ENCODE results near the gene BBS1. TPM values are rescaled to one million over a fixed set of nuclear protein-coding genes. Genes with fewer than 3 reads are reported as not detected.

The BBS1 gene
- total RNA-seq, 3 donors from 2014 or later, result 51.5 to 79.5 (median 63.8) TPM

GRCh38 chr11:66497206-66497605 lies 13.2 kb upstream of the BBS1 start:
- no peaks in the 10 kb centered on the region for H3K4me1 ChIP-seq
- no peaks in the 10 kb centered on the region for H3K9me3 ChIP-seq
- TF ChIP-seq POLR2A (IDR thresholded peaks at IDR 0.05) (no peak), CTCF (IDR thresholded peaks at IDR 0.05) (no peak)
- DNase-seq (ENCODE audit: low spot score in 2 of 2), result no peak
- no peak overlapping the region for H3K27ac ChIP-seq
- H3K27me3 ChIP-seq, result no peaks in the 10 kb centered on the region
- H3K36me3 ChIP-seq, result no peaks in the 10 kb centered on the region
- intact Hi-C loops (cut with DNase I; ENCODE audit: low total_unique reads), result no loop called here
- no peak overlapping the region for H3K4me3 ChIP-seq

DNA sequence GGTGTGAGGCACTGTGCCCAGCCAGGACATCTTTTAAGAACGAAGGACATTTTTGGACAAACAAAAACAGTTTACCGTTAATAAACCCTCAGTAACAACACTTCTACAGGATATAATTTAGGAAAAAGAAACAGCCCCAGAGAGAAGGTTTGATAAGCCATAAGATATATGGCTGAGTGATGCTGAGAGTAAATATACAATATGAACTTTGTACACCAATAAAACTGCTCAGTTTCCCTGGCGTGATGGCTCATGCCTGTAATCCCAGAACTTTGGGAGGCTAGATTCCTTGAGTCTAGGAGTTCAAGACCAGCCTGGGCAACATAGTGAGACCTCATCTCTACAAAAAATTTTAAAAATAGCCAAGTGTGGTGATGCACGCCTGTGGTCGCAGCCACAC lies 11.9 kb upstream of the BBS1 start:
- Histone ChIP-seq H3K36me3 (no peaks in the 10 kb centered on the region), H3K27me3 (no peaks in the 10 kb centered on the region), H3K9me3 (no peaks in the 10 kb centered on the region), H3K27ac (no peak overlapping the region), H3K4me1 (no peaks in the 10 kb centered on the region), H3K4me3 (no peak overlapping the region)
- intact Hi-C loops (cut with DNase I; ENCODE audit: low total_unique reads), result no loop called here
- DNase-seq (ENCODE audit: low spot score in 2 of 2), result no peak
- no peak for TF ChIP-seq POLR2AphosphoS5 (IDR thresholded peaks at IDR 0.05)
- no peak for TF ChIP-seq POLR2A (IDR thresholded peaks at IDR 0.05)
- TF ChIP-seq CTCF (IDR thresholded peaks at IDR 0.05), result no peak

- Histone ChIP-seq H3K9me3 (no peaks in the 10 kb centered on the region), H3K4me1 (no peaks in the 10 kb centered on the region), H3K27ac (no peak overlapping the region), H3K4me3 (no peak overlapping the region), H3K36me3 (no peaks in the 10 kb centered on the region), H3K27me3 (no peaks in the 10 kb centered on the region)
- TF ChIP-seq POLR2AphosphoS5 (IDR thresholded peaks at IDR 0.05) (no peak), CTCF (IDR thresholded peaks at IDR 0.05) (no peak), POLR2A (IDR thresholded peaks at IDR 0.05) (no peak)
- DNase-seq (ENCODE audit: low spot score in 2 of 2), result no peak
- intact Hi-C loops (cut with DNase I; ENCODE audit: low total_unique reads), result no loop called here
Observed at GRCh38 chr11:66505276-66505816, 5.1 kb upstream of the BBS1 start.

GRCh38 chr11:66509131-66509561 lies 1.3 kb upstream of the BBS1 start:
- Histone ChIP-seq H3K27me3 (no peaks in the 10 kb centered on the region), H3K36me3 (no peaks in the 10 kb centered on the region), H3K4me3 (no peak overlapping the region), H3K27ac (no peak overlapping the region), H3K4me1 (no peaks in the 10 kb centered on the region), H3K9me3 (no peaks in the 10 kb centered on the region)
- intact Hi-C loops (cut with DNase I; ENCODE audit: low total_unique reads), result no loop called here
- TF ChIP-seq POLR2A (IDR thresholded peaks at IDR 0.05), result no peak
- TF ChIP-seq CTCF (IDR thresholded peaks at IDR 0.05), result no peak
- no peak for TF ChIP-seq POLR2AphosphoS5 (IDR thresholded peaks at IDR 0.05)
- DNase-seq (ENCODE audit: low spot score in 2 of 2), result no peak

DNA sequence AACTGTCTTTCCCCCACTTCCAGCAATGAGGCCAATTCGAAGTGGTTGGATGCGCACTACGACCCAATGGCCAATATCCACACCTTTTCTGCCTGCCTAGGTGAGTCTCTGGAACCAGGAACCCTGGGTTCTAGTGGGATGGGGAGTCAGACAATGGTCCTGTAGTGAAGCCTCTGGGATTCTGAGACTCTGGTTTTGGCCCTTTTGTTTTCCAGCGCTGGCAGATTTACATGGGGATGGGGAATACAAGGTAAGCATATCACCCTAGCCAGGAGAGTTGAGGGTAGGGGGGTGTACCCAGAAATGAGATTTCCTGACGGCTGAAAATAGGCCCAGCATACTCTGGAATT lies 530 bp downstream of the BBS1 start:
- intact Hi-C loops (cut with DNase I; ENCODE audit: low total_unique reads), result no loop called here
- peak overlapping the region in 1 of 2 donors; percentile 69 for H3K27ac ChIP-seq

More for the DNA sequence above, 530 bp downstream of the BBS1 start:
- no peaks in the 10 kb centered on the region for H3K27me3 ChIP-seq
- H3K4me3 ChIP-seq, result peak overlapping the region; percentile 76 to 89 (median 78)
- no peaks in the 10 kb centered on the region for H3K9me3 ChIP-seq
- no peak for DNase-seq (ENCODE audit: low spot score in 2 of 2)
- no peaks in the 10 kb centered on the region for H3K4me1 ChIP-seq
- TF ChIP-seq POLR2A (IDR thresholded peaks at IDR 0.05) (no peak), POLR2AphosphoS5 (IDR thresholded peaks at IDR 0.05) (no peak), CTCF (IDR thresholded peaks at IDR 0.05) (no peak)
- no peaks in the 10 kb centered on the region for H3K36me3 ChIP-seq

Data from breast epithelium (tissue), 4 donors.